Prostate gland (tissue), 2 donors: ENCODE results near the gene PPA1.

Experiments
- POLR2A ChIP-seq: fragments of 450-650 bp; IDR thresholded peaks from one replicate; pipeline ENCODE4 v1.6.1; 2016; ENCODE audit warnings: antibody characterized with exemption, mild to moderate bottlenecking
- POLR2AphosphoS5 ChIP-seq: sonication (generic); formaldehyde crosslinking; IDR thresholded peaks from one replicate; pipeline ENCODE4 v1.6.1; 2017; ENCODE audit warnings: antibody characterized with exemption
- TF ChIP-seq, protein P1 (sequence below), 4 experiments: fragments of 200-600 bp in 2 of 4; fragments of 450-650 bp in 2 of 4; sonication (generic) in 2 of 4; IDR thresholded peaks; 1 replicate in 3 of 4; 2 replicates in 1 of 4; pipeline ENCODE4 v1.5.1; 2016 to 2019; ENCODE audit warnings: antibody characterized with exemption in 4 of 4, mild to moderate bottlenecking in 2 of 4, moderate library complexity in 2 of 4

DNA sequence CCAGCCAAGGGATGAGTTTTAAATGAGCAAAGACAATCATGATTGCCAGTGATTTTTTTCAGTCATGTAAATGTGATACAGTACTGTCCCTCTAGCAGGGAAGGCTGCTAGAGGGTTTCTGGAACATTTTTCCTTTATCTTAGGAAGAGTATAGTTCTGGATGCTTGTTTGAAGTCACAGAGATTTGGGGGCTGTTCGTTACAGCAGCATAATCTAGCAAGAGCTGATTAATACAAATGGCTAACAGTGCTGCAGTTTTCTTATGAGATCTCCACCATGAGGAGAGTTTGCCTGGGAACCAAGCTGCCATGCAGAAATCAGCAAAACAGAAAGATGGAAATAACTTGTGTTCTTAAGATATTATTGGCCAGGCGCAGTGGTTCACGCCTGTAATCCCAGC lies 7.9 kb upstream of the PPA1 start:
- TF ChIP-seq, protein P1, sequence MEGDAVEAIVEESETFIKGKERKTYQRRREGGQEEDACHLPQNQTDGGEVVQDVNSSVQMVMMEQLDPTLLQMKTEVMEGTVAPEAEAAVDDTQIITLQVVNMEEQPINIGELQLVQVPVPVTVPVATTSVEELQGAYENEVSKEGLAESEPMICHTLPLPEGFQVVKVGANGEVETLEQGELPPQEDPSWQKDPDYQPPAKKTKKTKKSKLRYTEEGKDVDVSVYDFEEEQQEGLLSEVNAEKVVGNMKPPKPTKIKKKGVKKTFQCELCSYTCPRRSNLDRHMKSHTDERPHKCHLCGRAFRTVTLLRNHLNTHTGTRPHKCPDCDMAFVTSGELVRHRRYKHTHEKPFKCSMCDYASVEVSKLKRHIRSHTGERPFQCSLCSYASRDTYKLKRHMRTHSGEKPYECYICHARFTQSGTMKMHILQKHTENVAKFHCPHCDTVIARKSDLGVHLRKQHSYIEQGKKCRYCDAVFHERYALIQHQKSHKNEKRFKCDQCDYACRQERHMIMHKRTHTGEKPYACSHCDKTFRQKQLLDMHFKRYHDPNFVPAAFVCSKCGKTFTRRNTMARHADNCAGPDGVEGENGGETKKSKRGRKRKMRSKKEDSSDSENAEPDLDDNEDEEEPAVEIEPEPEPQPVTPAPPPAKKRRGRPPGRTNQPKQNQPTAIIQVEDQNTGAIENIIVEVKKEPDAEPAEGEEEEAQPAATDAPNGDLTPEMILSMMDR (IDR thresholded peaks at IDR 0.05), result no peak
- TF ChIP-seq POLR2AphosphoS5, result no peak
- TF ChIP-seq POLR2A, result no peak
